Right renal pelvis (tissue), 4 donors: ENCODE results near the gene SDHA. TPM values are rescaled to one million over a fixed set of nuclear protein-coding genes. Genes with fewer than 3 reads are reported as not detected.

Experiments
- DNase-seq, 4 donors: peaks; one replicate each; pipeline ENCODE4 v3.0.0-alpha.2; 2013; ENCODE audit warnings: low read depth in 4 of 4, low spot score in 3 of 4, missing footprints in 1 of 4
- polyA plus RNA-seq, 4 donors: library from polyadenylated mRNA; unstranded; fragments of 120-200 nt; gene quantifications; one replicate each; pipeline ENCODE4 v1.2.1, GENCODE V29; 2013; ENCODE audit not compliant: insufficient read length in 4 of 4

The SDHA gene
- 100 to 1,000 TPM; 131 to 152 (median 142) TPM for polyA plus RNA-seq

GRCh38 chr5:217494-218456 is at the start of gene SDHA, which contains the start of gene CCDC127:
Gene SDHA (plus strand): TSS chr5:218320. CDS start chr5:218356, 36 bp downstream.
Gene CCDC127 (minus strand): TSS chr5:218153. CDS start chr5:216849, 1,304 bp downstream.
- DNase-seq = peak; percentile 90 to 98 (median 92)

GRCh38 chr5:169071-169727 is 48.9 kb upstream of the SDHA start:
- no peak for DNase-seq

GRCh38 chr5:169728-170094 is 48.4 kb upstream of the SDHA start:
- no peak for DNase-seq

GRCh38 chr5:170971-171800 is 46.9 kb upstream of the SDHA start:
- no peak for DNase-seq

GRCh38 chr5:171801-172331 is 46.3 kb upstream of the SDHA start:
- DNase-seq = no peak

GRCh38 chr5:172421-172820 is 45.7 kb upstream of the SDHA start:
- no peak for DNase-seq

- DNase-seq = no peak
Measured at GRCh38 chr5:172841-173251, 45.3 kb upstream of the SDHA start.

- no peak for DNase-seq
Measured at GRCh38 chr5:173392-174290, 44.5 kb upstream of the SDHA start.

GRCh38 chr5:174291-174600 is 43.9 kb upstream of the SDHA start:
- DNase-seq = no peak

GRCh38 chr5:174876-175465 is 43.1 kb upstream of the SDHA start:
- DNase-seq = no peak

GRCh38 chr5:176296-176823 is 41.8 kb upstream of the SDHA start:
- no peak for DNase-seq

- DNase-seq = no peak
Measured at GRCh38 chr5:178110-178509, 40.0 kb upstream of the SDHA start.

GRCh38 chr5:179401-179800 is 38.7 kb upstream of the SDHA start:
- DNase-seq = no peak

- no peak for DNase-seq
Measured at GRCh38 chr5:180286-180918, 37.7 kb upstream of the SDHA start.

GRCh38 chr5:181160-181559 is 37.0 kb upstream of the SDHA start:
- no peak for DNase-seq

GRCh38 chr5:181566-181965 is 36.6 kb upstream of the SDHA start:
- no peak for DNase-seq

GRCh38 chr5:182126-182525 is 36.0 kb upstream of the SDHA start:
- no peak for DNase-seq

GRCh38 chr5:184471-184870 is 33.6 kb upstream of the SDHA start:
- no peak for DNase-seq
